Activated CD4-positive, CD25-positive, alpha-beta regulatory T cell treated with anti-CD3 and anti-CD28 coated beads, Interleukin-2, amount 50 U/mL, for 72 hours (primary cell): ENCODE data around the gene CDT1.

Experiments used
- DNase-seq: peaks from one replicate; pipeline ENCODE4 v3.0.0; 2021

Gene CDT1

DNA sequence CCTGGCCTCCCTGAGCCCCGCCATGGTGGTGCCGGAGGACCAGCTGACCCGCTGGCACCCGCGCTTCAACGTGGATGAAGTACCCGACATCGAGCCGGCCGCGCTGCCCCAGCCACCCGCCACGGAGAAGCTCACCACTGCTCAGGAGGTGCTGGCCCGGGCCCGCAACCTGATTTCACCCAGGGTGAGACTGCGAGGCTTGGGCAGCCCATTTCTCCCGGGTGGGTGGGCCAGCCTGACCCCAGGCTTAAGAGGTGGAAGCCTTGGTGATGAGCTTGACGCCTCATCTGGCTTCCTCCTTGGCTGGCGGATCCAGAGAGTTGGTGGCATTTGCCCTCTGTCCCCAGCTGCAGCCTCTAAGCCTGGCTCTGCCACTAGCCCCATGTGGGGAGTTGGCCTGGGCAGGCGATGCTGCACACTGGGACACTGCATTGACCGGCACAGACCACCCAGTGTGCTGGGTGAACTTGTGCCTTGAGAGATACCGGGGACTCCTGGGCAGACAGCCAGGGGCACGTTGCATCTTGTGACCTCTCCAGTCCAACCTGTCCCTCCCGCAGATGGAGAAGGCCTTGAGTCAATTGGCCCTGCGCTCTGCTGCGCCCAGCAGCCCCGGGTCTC, 3.0 kb downstream of the CDT1 start:
- no peak for DNase-seq

DNA sequence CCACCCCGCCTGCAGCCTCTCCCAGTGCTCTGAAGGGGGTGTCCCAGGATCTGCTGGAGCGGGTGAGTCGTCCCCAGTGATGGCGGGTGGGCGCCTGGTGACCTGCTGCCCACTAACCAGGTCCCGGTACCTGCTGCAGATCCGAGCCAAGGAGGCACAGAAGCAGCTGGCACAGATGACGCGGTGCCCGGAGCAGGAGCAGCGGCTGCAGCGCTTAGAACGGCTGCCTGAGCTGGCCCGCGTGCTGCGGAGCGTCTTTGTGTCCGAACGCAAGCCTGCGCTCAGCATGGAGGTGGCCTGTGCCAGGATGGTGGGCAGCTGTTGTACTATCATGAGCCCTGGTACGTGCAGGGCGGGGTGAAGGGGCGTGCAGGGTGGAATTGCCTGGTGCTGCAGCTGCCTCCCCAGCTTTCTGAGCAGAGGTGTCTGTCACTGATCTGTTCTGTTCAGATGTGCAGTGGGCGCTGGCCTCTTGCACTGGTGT, 3.6 kb downstream of the CDT1 start:
- DNase-seq, result no peak

GRCh38 chr16:88807626-88808453, 4.3 kb downstream of the CDT1 start:
- DNase-seq, result no peak

DNA sequence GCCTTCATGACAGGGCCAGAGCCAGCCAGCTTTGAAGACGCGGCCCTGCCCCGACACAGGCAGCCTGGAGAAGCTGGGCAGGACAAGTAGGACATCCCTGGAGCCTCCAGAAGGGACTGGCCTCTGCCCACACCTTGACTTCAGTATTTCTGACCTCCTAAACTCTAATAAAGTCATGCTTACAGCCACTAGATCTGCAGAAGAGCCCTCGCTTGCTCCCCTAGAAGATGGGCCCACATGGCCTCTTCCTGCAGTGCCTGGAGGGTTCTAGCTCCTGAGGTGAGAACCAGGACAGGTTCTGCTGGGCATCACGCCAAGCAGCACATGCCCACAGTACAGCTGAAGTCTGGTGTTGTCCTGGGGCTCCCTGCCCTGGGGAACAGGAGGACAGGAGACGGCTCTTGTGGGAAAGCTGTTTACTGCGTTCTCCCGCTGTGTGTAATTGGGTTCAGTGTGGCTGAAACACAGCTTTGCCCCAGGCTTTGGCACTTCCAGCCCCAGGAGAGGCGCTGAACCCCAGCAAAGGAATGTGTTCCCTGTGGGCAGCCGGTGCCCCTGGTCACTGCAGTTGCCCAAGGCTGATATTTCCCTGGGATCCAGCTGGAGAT, 5.6 kb downstream of the CDT1 start:
- no peak for DNase-seq

DNA sequence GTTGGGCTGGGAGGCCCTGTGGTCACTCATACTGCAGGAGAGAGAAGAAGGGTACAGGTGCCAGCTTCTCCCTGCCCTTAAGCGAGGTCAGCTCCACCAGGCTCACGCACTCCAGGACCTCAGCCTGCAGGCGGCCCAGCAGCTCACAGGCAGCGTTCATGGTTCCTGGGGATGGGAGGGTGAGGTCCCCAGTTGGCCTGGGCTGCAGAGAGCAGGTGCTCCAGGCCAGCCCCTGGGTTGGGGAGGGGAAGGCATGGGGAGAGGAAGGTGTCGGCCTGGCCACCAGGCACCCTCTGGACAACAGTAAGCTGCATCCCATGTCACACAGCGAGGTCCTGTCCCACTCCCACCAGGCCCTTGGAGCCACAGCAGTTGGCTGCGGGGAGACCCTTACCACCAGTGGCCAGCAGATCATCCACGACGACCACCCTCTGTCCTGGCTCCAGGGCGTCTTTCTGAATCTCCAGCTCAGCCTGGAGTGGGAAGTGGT, 6.1 kb downstream of the CDT1 start:
- no peak for DNase-seq

DNA sequence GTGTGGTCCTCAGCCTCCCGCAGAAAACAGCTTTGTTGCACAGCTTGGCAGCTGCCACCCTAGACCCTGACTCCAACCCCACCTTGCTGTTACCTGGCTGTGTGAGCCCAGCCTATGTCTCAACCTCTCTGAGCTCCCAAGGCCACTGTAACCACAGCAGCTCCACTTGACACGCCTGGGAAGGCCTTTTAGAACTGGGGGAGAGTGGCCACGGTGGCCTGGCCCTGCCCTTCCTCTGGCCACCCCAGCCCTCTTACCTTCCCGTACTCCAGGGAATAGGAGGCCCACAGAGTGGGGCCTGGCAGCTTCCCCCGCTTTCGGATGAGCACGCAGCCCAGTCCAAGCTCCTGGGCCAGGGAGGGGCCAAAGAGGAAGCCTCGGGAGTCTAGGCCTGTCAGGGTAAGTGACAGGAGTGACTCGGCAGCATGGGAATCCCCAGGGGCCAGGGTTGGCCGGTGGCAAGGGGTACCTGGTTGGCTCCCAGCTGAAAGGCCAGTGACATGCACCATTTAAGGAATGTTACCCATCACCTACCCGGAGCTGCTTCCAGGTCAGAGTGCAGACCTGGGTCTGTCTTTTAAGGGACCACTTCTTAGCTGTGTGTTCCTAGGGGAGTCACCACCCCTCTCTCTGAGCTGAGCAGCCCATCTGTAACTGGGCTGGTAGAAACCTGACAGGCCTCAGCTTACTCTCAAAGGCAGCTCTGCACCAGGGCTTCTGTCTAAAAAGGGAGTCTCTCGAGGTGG, 6.8 kb downstream of the CDT1 start:
- DNase-seq, result no peak

GRCh38 chr16:88810912-88811768, 7.6 kb downstream of the CDT1 start:
- DNase-seq, result peak; percentile 76

DNA sequence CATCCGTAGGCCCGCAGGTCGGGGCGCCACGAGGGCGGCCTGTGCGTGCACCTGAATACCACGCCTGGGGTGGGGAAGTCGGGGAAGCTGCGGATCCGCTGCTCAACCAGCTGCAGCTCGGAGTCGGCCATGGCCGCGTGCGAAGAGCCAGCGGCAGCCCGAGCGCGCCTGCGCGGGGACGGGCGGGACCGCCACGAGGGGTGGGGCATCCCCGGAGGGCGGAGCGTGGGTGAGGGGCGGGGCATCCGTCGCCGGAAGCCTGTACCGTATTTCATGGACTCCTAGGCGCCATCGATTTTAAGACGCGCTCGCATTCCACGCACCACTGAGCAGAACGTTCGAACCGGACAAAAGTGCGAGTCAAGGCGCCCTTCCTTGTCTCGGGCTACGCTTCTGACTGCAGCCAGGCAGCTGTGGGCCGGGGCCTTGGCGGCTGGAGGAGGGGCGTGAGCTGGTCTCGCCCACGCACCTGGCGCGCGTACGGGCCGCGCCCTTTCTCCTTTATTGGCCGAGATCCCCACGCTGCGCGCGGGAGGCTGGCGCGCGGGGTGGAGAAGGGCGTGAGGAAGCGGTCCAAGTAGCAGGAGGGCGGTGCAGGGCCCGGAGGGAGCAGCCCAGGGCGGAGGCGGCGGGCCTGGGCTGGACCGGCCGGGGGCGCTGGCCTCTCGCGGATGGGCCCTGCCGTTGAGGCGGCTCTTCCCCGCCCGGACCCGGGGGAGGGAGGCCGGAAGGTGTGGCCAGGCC, 8.4 kb downstream of the CDT1 start, which contains the start of gene APRT:
Gene APRT, minus strand, starts transcription at position 160 of the 744 bp plus-strand sequence. Its CDS starts 29 bp downstream, at position 131.
- peak; percentile 100 for DNase-seq

- no peak for DNase-seq
Measured at GRCh38 chr16:88812513-88813268, 9.1 kb downstream of the CDT1 start.

- no peak for DNase-seq
Measured at GRCh38 chr16:88813269-88814143, 9.9 kb downstream of the CDT1 start.

DNA sequence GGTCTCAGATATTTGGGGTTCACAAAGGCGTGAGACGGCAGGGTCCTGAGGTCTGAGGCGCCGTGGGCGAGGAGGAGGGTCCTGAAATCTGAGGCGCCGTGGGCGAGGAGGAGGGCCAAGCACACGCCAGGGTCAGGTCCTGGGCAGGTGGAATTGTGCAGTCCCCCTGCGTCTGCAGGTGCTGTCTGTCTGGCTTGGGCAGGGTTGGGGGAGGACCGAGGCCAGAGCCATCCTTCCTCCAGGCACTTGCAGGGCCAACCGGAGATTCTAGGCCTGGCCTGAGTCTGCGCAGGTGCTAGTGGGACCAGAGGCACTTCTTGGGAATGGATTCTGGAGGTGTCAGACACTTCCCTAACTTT, 10.5 kb downstream of the CDT1 start:
- no peak for DNase-seq

DNA sequence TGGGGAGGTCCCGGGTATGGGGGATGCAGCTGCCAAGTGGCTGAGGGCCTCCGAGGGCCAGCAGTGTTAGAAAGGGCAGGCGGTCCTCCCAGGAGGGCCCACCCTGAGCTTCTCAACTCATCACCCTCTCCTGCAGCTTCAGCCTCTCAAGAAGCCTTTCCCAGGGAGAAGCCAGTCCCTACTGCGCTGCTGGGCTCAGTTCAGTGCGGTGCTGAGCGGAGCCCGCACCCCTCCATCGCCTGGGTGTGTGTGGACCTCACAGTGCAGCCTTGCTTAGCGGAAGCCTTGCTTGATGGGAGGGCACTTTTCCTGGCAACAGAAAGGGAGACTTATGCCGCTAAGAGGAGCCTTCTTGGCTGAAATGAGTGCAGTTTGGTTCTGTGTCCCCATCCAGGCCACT, 11.6 kb downstream of the CDT1 start:
- DNase-seq, result no peak

- peak; percentile 54 for DNase-seq
Measured at GRCh38 chr16:88815901-88816589, 12.5 kb downstream of the CDT1 start.

DNA sequence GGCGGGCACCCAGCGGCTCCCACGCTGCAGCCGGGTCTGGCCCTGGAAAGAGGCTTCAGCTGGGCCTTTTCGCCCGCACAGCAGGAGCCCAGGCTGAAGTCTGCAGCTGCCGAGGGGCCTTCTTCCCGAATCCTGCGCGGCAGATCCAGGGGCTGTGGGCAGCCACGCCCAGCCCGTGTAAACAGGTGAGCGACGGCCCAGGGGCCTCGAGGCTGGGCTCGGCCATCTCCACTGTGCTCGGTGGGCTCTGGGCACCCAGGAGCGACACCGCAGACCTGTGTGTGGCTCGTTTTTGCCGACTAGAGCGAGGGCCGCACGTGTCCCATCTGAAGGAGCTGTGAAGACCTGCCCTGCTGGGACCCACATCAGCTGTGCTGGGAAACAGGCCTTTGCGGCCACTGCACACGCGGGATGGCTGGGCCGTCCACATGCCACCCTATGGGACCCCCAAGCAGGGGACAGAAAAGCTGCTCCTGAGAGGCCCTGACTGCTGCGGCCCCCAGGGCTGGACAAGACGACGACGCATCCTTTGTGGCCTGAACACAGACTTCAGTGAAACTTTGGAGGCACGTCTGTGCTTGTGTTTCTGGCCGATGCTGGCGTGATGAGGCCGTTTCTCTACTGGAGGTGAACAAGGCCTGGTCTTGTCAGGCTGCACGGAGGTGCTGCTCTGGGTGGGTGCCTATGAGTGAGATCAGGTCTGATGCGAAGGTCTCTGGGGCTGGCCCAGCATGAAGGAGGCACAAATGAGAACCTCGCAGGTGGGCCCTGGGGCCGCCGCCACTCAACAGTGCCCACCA, 13.3 kb downstream of the CDT1 start:
- DNase-seq, result no peak

DNA sequence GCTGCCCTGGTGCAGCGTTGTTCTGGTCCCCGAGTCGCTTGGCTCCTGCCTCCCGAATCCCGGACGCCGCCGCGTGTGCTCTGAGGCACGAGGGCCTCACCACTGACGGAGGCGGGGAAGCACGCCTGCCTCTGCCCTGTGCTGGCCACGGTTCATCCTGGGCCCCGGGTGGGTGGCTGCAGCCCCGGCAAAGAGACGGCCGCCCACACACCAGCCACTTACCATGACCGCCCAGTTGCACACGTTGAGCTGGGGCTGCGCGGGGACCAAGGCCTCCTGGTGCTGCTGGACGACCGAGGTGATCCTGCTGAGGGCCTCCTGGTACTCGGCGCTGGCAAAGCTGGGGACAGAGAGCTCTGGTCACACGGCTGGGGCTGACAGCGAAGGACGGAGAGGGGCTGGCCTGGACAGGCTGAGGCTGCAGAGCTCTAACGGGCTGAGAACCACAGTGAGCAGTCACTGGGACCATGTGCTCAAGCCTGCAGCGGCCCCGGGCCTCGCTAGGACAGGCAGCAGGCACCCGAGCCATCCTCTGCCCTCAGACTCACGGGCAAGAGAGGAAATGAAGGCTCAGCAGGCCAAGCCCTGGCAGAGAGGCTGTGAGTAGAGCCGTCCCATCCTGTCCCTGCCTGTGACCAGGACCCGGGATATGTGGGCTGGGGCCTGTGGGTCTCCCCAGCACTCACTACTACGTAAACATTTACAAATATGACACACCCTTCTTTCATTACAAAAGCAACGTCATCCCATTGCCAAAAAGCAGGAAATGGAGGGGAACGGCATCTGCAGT, 14.4 kb downstream of the CDT1 start:
- DNase-seq, result no peak

- DNase-seq, result no peak
Measured at GRCh38 chr16:88818575-88818874, 14.9 kb downstream of the CDT1 start.

DNA sequence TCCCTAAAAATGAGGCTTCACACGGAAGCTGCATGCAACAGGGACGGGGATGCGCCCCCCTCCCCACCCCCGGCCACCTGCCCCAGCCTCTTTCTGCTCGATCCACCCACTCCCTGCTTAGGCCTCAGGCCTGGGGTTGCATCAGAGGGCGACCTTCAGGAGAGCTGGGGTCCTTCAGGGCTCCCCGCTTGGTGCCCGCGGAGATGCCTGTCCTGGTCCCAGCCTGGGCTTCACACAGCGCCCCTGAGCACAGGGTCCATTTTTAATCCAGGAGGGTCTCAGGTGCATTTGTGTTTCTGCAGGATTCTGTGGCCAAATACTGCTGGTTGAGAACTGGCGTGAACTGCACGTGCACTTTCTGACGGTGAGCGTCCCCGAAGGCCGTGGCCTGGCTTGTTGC, 15.5 kb downstream of the CDT1 start:
- no peak for DNase-seq
